ENCODE measurements around the gene BPTF. TPM values are rescaled to one million over a fixed set of nuclear protein-coding genes. Genes with fewer than 3 reads are reported as not detected.

Gene BPTF
- polyA plus RNA-seq, 1 of the 3 experiments (the other 2 are of a cell fraction) = 61.4 TPM

DNA sequence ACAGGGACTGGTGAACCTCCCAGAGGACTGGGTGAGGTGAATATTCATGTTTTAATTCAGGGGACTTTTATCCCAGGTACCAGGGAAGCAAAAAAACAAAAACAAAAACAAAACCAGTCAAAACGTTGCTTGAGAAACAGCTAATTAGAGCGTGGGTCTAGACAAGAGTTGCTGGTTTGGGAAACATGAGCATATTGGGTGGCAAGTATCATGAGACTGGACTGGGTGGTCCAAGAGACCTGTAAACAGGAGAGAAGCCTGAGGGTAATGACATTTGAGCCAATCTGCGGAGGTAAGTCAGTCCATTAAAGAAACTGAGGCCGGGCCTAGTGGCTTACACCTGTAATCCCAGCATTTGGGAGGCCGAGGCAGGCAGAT, 11.5 kb upstream of the BPTF start:
- WGBS (ENCODE audit: low lambda C conversion rate) = 86% methylated on average over 5 of the region's 5 CpGs
- Histone ChIP-seq H4K20me1 (ENCODE audit: insufficient read depth) (no peaks in the 10 kb centered on the region), H3K36me3 (replicated peaks in 1 of 2; ENCODE audit: control insufficient read depth in 1 of 2, insufficient read depth in 2 of 2, low read length in 1 of 2) (no peaks in the 10 kb centered on the region), H3K27ac (ENCODE audit: low read depth in 2 of 2, low read length in 1 of 2) (no peak overlapping the region), H3K9me3 (no peaks in the 10 kb centered on the region), H3K79me2 (ENCODE audit: insufficient read depth) (no peaks in the 10 kb centered on the region), H3K4me1 (ENCODE audit: control insufficient read depth in 1 of 2, insufficient read depth in 2 of 2, low read depth in 1 of 2, low read length in 1 of 2) (no peaks in the 10 kb centered on the region), H3F3A (replicated peaks; ENCODE audit: insufficient read depth) (peaks cover 6% of the 10 kb centered on the region), H3K9me2 (no peaks in the 10 kb centered on the region), H3K4me2 (no peak overlapping the region), H3K9ac (no peak overlapping the region), H3K27me3 (ENCODE audit: insufficient read depth) (no peaks in the 10 kb centered on the region), H2AFZ (ENCODE audit: low read depth) (no peak overlapping the region), H3K4me3 (ENCODE audit: low read depth in 2 of 2, low read length in 1 of 2) (no peak overlapping the region)
- no peak for DNase-seq
- ChIA-PET CTCF (interaction anchor here (1.2 to 2.1 kb wide), 2 partner anchors 11 to 14 kb away, joined by 7 to 9 read pairs; no protein-coding TSS in a partner anchor), POLR2A (no interaction called here)
- TF ChIP-seq RAD21 (IDR thresholded peaks at IDR 0.05; ENCODE audit: low read length) = no peak

DNA sequence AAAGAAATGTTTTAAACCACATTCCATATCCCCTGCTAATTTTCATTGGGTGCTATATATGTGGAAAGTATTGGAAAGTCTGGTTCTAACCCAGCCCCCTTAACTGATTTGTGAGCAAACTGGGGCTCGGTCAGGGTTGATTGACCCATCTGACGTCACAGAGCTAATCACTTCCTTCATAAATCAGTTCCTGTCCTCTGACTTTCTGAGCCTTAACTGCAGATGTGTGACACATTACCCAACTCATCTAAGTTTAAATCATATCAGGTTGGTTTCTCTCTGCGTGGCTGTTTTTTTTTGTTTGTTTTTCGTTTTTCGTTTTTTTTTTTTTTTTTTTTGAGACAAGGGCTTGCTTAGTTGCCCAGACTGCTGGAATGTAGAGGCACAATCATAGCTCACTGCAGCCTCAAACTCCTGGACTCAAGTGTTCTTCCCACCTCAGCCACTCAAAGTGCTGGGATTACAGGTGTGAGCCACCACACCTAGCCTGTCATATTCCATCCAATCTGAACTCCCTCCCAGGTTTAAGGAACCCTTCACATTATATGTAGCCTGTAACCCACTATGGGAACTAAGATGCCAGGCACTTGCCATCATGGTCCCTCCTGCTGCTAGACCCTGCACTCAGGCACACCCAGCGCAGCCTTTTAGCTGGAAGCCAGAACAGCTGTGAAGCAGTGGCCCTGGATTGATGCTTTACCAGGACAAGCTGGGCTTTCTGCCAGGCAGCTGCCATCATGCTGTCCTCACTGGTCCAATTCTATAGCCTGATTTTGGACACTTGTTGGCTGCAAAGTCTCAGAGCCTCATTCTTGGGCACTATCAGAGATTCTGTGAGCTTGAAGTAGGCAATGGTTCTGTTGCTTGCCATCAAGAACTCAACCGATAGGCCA, 6.9 kb upstream of the BPTF start:
- H3K4me2 ChIP-seq = no peak overlapping the region
- DNase-seq = no peak
- no peak overlapping the region for H3K27ac ChIP-seq (ENCODE audit: low read depth in 2 of 2, low read length in 1 of 2)
- no peak overlapping the region for H2AFZ ChIP-seq (ENCODE audit: low read depth)
- no peaks in the 10 kb centered on the region for H4K20me1 ChIP-seq (ENCODE audit: insufficient read depth)
- ChIA-PET POLR2A (no interaction called here), CTCF (interaction anchor here (1.1 to 2.2 kb wide), 3 partner anchors 18 to 443 kb away, joined by 3 to 8 read pairs (median 3); no protein-coding TSS in a partner anchor)
- TF ChIP-seq YY1 (IDR thresholded peaks at IDR 0.05; ENCODE audit: low read depth) (no peak), FOSL2 (IDR thresholded peaks at IDR 0.05; ENCODE audit: borderline replicate concordance, low read depth) (no peak), GABPA (IDR thresholded peaks at IDR 0.05; ENCODE audit: low read depth) (no peak), ELF1 (IDR thresholded peaks at IDR 0.05) (no peak), MEF2A (IDR thresholded peaks at IDR 0.05; ENCODE audit: borderline replicate concordance, low read depth) (no peak), GATA2 (CRISPR knock-in tag; IDR thresholded peaks at IDR 0.05) (no peak), CHD2 (IDR thresholded peaks at IDR 0.05; ENCODE audit: low read length, partially characterized antibody) (no peak)
- TF ChIP-seq, protein P1, sequence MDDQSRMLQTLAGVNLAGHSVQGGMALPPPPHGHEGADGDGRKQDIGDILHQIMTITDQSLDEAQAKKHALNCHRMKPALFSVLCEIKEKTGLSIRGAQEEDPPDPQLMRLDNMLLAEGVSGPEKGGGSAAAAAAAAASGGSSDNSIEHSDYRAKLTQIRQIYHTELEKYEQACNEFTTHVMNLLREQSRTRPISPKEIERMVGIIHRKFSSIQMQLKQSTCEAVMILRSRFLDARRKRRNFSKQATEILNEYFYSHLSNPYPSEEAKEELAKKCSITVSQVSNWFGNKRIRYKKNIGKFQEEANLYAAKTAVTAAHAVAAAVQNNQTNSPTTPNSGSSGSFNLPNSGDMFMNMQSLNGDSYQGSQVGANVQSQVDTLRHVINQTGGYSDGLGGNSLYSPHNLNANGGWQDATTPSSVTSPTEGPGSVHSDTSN (IDR thresholded peaks at IDR 0.05) = no peak
- TF ChIP-seq, protein P2, sequence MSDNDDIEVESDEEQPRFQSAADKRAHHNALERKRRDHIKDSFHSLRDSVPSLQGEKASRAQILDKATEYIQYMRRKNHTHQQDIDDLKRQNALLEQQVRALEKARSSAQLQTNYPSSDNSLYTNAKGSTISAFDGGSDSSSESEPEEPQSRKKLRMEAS (IDR thresholded peaks at IDR 0.05; ENCODE audit: low read depth) = no peak
- H3K9me2 ChIP-seq = no peaks in the 10 kb centered on the region
- no peaks in the 10 kb centered on the region for H3K27me3 ChIP-seq (ENCODE audit: insufficient read depth)
- H3K4me1 ChIP-seq (ENCODE audit: control insufficient read depth in 1 of 2, insufficient read depth in 2 of 2, low read depth in 1 of 2, low read length in 1 of 2) = no peaks in the 10 kb centered on the region
- no peaks in the 10 kb centered on the region for H3K79me2 ChIP-seq (ENCODE audit: insufficient read depth)
- H3K9ac ChIP-seq = no peak overlapping the region
- H3K9me3 ChIP-seq = no peaks in the 10 kb centered on the region
- no peaks in the 10 kb centered on the region for H3K36me3 ChIP-seq (replicated peaks in 1 of 2; ENCODE audit: control insufficient read depth in 1 of 2, insufficient read depth in 2 of 2, low read length in 1 of 2)
- no peak overlapping the region for H3K4me3 ChIP-seq (ENCODE audit: low read depth in 2 of 2, low read length in 1 of 2)
- peaks cover 6% of the 10 kb centered on the region for H3F3A ChIP-seq (replicated peaks; ENCODE audit: insufficient read depth)
- 53% methylated on average over 7 of the region's 7 CpGs for WGBS (ENCODE audit: low lambda C conversion rate)

DNA sequence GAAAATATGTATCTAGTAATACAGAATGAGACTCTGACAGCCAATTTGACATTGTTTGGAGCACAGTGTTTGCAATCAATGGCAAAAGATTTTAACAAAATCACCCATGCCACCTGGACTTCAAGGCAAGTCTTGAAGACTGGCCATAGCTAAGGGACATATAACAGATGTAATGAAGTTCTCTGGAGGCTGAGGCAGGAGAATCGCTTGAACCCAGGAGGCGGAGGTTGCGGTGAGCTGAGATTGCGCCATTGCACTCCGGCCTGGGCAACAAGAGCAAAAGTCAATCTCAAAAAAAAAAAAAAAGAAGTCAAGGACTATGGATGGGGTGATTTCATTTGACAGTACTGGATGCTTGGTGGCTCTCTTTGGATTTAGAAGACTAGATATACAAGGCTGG, 5.6 kb upstream of the BPTF start:
- H2AFZ ChIP-seq (ENCODE audit: low read depth) = no peak overlapping the region
- WGBS (ENCODE audit: low lambda C conversion rate) = 87% methylated on average over 5 of the region's 5 CpGs
- H3K4me2 ChIP-seq = no peak overlapping the region
- no peaks in the 10 kb centered on the region for H3K36me3 ChIP-seq (replicated peaks in 1 of 2; ENCODE audit: control insufficient read depth in 1 of 2, insufficient read depth in 2 of 2, low read length in 1 of 2)
- H3K27ac ChIP-seq (ENCODE audit: low read depth in 2 of 2, low read length in 1 of 2) = no peak overlapping the region
- DNase-seq = no peak
- H3K4me1 ChIP-seq (ENCODE audit: control insufficient read depth in 1 of 2, insufficient read depth in 2 of 2, low read depth in 1 of 2, low read length in 1 of 2) = no peaks in the 10 kb centered on the region
- no peaks in the 10 kb centered on the region for H3K79me2 ChIP-seq (ENCODE audit: insufficient read depth)
- CTCF ChIA-PET = no interaction called here
- no peaks in the 10 kb centered on the region for H3K9me3 ChIP-seq
- H4K20me1 ChIP-seq (ENCODE audit: insufficient read depth) = no peaks in the 10 kb centered on the region
- no peaks in the 10 kb centered on the region for H3K27me3 ChIP-seq (ENCODE audit: insufficient read depth)
- H3K9ac ChIP-seq = no peak overlapping the region
- peaks cover 8% of the 10 kb centered on the region for H3F3A ChIP-seq (replicated peaks; ENCODE audit: insufficient read depth)
- H3K9me2 ChIP-seq = no peaks in the 10 kb centered on the region
- POLR2A ChIA-PET = interaction anchor here (0.5 kb wide), 1 partner anchor 102 kb away, joined by 4 read pairs; the partner anchor contains the start of gene NOL11
- no peak overlapping the region for H3K4me3 ChIP-seq (ENCODE audit: low read depth in 2 of 2, low read length in 1 of 2)
- TF ChIP-seq MEF2A (IDR thresholded peaks at IDR 0.05; ENCODE audit: borderline replicate concordance, low read depth) = no peak
- no peak for TF ChIP-seq NFIC (IDR thresholded peaks at IDR 0.05; ENCODE audit: borderline replicate concordance)
- TF ChIP-seq RXRA (IDR thresholded peaks at IDR 0.05; ENCODE audit: borderline replicate concordance, low read depth) = no peak
- TF ChIP-seq, protein P3, sequence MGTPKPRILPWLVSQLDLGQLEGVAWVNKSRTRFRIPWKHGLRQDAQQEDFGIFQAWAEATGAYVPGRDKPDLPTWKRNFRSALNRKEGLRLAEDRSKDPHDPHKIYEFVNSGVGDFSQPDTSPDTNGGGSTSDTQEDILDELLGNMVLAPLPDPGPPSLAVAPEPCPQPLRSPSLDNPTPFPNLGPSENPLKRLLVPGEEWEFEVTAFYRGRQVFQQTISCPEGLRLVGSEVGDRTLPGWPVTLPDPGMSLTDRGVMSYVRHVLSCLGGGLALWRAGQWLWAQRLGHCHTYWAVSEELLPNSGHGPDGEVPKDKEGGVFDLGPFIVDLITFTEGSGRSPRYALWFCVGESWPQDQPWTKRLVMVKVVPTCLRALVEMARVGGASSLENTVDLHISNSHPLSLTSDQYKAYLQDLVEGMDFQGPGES (IDR thresholded peaks at IDR 0.05; ENCODE audit: low read depth, low read length) = no peak
- TF ChIP-seq TAF1 (IDR thresholded peaks at IDR 0.05; ENCODE audit: borderline replicate concordance, low read depth, low read length) = no peak
- TF ChIP-seq NRF1 (IDR thresholded peaks at IDR 0.05; ENCODE audit: low read depth, low read length) = no peak
- no peak for TF ChIP-seq FOXJ3 (CRISPR knock-in tag; IDR thresholded peaks at IDR 0.05)
- no peak for TF ChIP-seq CHD2 (IDR thresholded peaks at IDR 0.05; ENCODE audit: low read length, partially characterized antibody)
- no peak for TF ChIP-seq POLR2AphosphoS5 (IDR thresholded peaks at IDR 0.05; ENCODE audit: low read depth, low read length)
- TF ChIP-seq, protein P2 (IDR thresholded peaks at IDR 0.05; ENCODE audit: low read depth) = no peak
- no peak for TF ChIP-seq RAD21 (IDR thresholded peaks at IDR 0.05; ENCODE audit: low read length)

Data from SK-N-SH (cell line).